DOHH2 (cell line): Measurements from ENCODE around the gene ING2.

Experiments used
- H3F3A ChIP-seq: fragments of 200-600 bp; sonication (generic), shearing (Covaris generic); 2 replicates; pipeline ENCODE4 v1.6.0; 2016; ENCODE audit warnings: antibody characterized with exemption, mild to moderate bottlenecking; ENCODE audit not compliant: control insufficient read depth, insufficient read depth
- H3K27ac ChIP-seq: fragments of 200-600 bp; sonication (generic); 2 replicates; pipeline ENCODE4 v1.5.1; 2014; ENCODE audit warnings: low read depth, mild to moderate bottlenecking, low read length, moderate library complexity
- H3K27me3 ChIP-seq: fragments of 200-600 bp; sonication (generic); 2 replicates; pipeline ENCODE4 v1.6.1; 2014; ENCODE audit warnings: mild to moderate bottlenecking, low read length, mixed read lengths; ENCODE audit not compliant: control insufficient read depth
- H3K36me3 ChIP-seq: fragments of 200-600 bp; sonication (generic); 2 replicates; pipeline ENCODE4 v1.6.1; 2014; ENCODE audit warnings: mild to moderate bottlenecking, low read length, moderate library complexity, mixed read lengths; ENCODE audit not compliant: control insufficient read depth
- H3K4me1 ChIP-seq: fragments of 200-600 bp; sonication (generic); 2 replicates; pipeline ENCODE4 v1.6.1; 2014; ENCODE audit warnings: mild to moderate bottlenecking, low read length, mixed read lengths; ENCODE audit not compliant: control insufficient read depth
- H3K4me2 ChIP-seq: fragments of 200-600 bp; sonication (generic); 2 replicates; pipeline ENCODE4 v1.6.0; 2014; ENCODE audit warnings: mild to moderate bottlenecking, low read length, moderate library complexity
- H3K4me3 ChIP-seq: fragments of 200-600 bp; sonication (generic); 2 replicates; pipeline ENCODE4 v1.5.1; 2014; ENCODE audit warnings: mild to moderate bottlenecking, low read length, mixed read lengths
- H3K79me2 ChIP-seq: fragments of 200-600 bp; sonication (generic); 2 replicates; pipeline ENCODE4 v1.6.1; 2014; ENCODE audit warnings: mild to moderate bottlenecking, low read length, mixed read lengths; ENCODE audit not compliant: control insufficient read depth
- H3K9me2 ChIP-seq: fragments of 200-600 bp; sonication (generic); replicated peaks from 2 replicates; pipeline ENCODE4 v1.6.1; 2014; ENCODE audit warnings: mild to moderate bottlenecking, low read length, mixed read lengths; ENCODE audit not compliant: control insufficient read depth
- H3K9me3 ChIP-seq: fragments of 200-600 bp; sonication (generic); 2 replicates; pipeline ENCODE4 v1.6.1; 2014; ENCODE audit warnings: antibody characterized with exemption, low read length, mixed read lengths; ENCODE audit not compliant: control insufficient read depth, insufficient read depth
- H4K20me1 ChIP-seq: fragments of 200-600 bp; sonication (generic); 2 replicates; pipeline ENCODE4 v1.6.0; 2014; ENCODE audit warnings: low read depth, mild to moderate bottlenecking, antibody characterized with exemption, low read length, moderate library complexity; ENCODE audit not compliant: control insufficient read depth, insufficient read depth
- CTCF ChIP-seq: fragments of 200-600 bp; sonication (generic); IDR thresholded peaks from one replicate; pipeline ENCODE4 v1.5.1; 2014; ENCODE audit warnings: antibody characterized with exemption, mild to moderate bottlenecking, low read depth, low read length; ENCODE audit not compliant: poor library complexity, severe bottlenecking
- EZH2phosphoT487 ChIP-seq: fragments of 200-600 bp; sonication (generic); IDR thresholded peaks from 2 replicates; pipeline ENCODE4 v1.6.1; 2017; ENCODE audit warnings: borderline replicate concordance, mild to moderate bottlenecking, antibody characterized with exemption, low read length, moderate library complexity, mixed read lengths

The ING2 gene

GRCh38 chr4:183541010-183541751 lies 36.3 kb downstream of the ING2 start:
- no peaks in the 10 kb centered on the region for H3K9me3 ChIP-seq
- no peaks in the 10 kb centered on the region for H4K20me1 ChIP-seq
- H3K27ac ChIP-seq, result no peak overlapping the region
- H3K79me2 ChIP-seq, result no peaks in the 10 kb centered on the region
- no peak overlapping the region for H3K4me3 ChIP-seq
- no peaks in the 10 kb centered on the region for H3K4me1 ChIP-seq
- no peaks in the 10 kb centered on the region for H3K9me2 ChIP-seq
- peaks cover 3% of the 10 kb centered on the region; the same call in 1 of the 2 replicates for H3K27me3 ChIP-seq
- no peak overlapping the region for H3K4me2 ChIP-seq
- no peaks in the 10 kb centered on the region for H3K36me3 ChIP-seq
- H3F3A ChIP-seq, result no peaks in the 10 kb centered on the region
- no peak for TF ChIP-seq CTCF
- TF ChIP-seq EZH2phosphoT487, result no peak

- no peaks in the 10 kb centered on the region for H3K9me2 ChIP-seq
- no peaks in the 10 kb centered on the region for H4K20me1 ChIP-seq
- H3K27ac ChIP-seq, result no peak overlapping the region
- no peaks in the 10 kb centered on the region for H3K79me2 ChIP-seq
- peaks cover 3% of the 10 kb centered on the region; the same call in 1 of the 2 replicates for H3K27me3 ChIP-seq
- H3K4me1 ChIP-seq, result no peaks in the 10 kb centered on the region
- TF ChIP-seq CTCF (no peak), EZH2phosphoT487 (no peak)
- H3F3A ChIP-seq, result no peaks in the 10 kb centered on the region
- H3K36me3 ChIP-seq, result no peaks in the 10 kb centered on the region
- no peaks in the 10 kb centered on the region for H3K9me3 ChIP-seq
- H3K4me2 ChIP-seq, result no peak overlapping the region
- no peak overlapping the region for H3K4me3 ChIP-seq
Measured at GRCh38 chr4:183541752-183542040, 36.8 kb downstream of the ING2 start.

DNA sequence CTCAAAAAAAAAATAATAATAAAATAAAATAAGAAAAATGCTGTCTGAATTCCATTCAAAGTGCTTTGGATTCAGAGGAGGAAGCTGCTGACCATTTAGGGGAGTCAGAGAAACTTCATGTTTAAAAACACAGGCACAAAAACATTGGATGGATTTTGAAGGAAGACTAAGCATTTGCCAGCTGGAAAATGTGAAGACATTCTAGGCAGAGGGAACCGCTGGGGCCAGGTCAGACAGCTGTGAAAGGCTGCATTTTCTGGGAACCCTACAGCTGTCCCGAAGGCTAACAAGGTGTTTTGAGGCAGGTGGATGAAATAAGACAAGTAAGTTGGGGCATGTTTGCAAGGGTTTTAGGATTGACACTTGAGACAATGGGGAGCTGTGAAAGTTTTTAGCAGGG lies 38.6 kb downstream of the ING2 start:
- no peaks in the 10 kb centered on the region for H4K20me1 ChIP-seq
- H3K9me3 ChIP-seq, result no peaks in the 10 kb centered on the region
- H3K4me2 ChIP-seq, result no peak overlapping the region
- no peaks in the 10 kb centered on the region for H3K36me3 ChIP-seq
- TF ChIP-seq EZH2phosphoT487 (no peak), CTCF (no peak)
- H3K27me3 ChIP-seq, result peaks cover 3% of the 10 kb centered on the region; the same call in 1 of the 2 replicates
- H3K27ac ChIP-seq, result no peak overlapping the region
- H3K9me2 ChIP-seq, result no peaks in the 10 kb centered on the region
- H3F3A ChIP-seq, result no peaks in the 10 kb centered on the region
- H3K4me1 ChIP-seq, result no peaks in the 10 kb centered on the region
- H3K4me3 ChIP-seq, result no peak overlapping the region
- no peaks in the 10 kb centered on the region for H3K79me2 ChIP-seq
